HG02885 (cell line): Measurements from ENCODE around the gene DGKQ.

Experiments used
- ATAC-seq: cut with Tn5 transposase; IDR thresholded peaks from one replicate; pipeline ENCODE4 v1.9.1; 2021; ENCODE audit warnings: mild to moderate bottlenecking; ENCODE audit not compliant: unreplicated experiment, poor library complexity

DGKQ gene

DNA sequence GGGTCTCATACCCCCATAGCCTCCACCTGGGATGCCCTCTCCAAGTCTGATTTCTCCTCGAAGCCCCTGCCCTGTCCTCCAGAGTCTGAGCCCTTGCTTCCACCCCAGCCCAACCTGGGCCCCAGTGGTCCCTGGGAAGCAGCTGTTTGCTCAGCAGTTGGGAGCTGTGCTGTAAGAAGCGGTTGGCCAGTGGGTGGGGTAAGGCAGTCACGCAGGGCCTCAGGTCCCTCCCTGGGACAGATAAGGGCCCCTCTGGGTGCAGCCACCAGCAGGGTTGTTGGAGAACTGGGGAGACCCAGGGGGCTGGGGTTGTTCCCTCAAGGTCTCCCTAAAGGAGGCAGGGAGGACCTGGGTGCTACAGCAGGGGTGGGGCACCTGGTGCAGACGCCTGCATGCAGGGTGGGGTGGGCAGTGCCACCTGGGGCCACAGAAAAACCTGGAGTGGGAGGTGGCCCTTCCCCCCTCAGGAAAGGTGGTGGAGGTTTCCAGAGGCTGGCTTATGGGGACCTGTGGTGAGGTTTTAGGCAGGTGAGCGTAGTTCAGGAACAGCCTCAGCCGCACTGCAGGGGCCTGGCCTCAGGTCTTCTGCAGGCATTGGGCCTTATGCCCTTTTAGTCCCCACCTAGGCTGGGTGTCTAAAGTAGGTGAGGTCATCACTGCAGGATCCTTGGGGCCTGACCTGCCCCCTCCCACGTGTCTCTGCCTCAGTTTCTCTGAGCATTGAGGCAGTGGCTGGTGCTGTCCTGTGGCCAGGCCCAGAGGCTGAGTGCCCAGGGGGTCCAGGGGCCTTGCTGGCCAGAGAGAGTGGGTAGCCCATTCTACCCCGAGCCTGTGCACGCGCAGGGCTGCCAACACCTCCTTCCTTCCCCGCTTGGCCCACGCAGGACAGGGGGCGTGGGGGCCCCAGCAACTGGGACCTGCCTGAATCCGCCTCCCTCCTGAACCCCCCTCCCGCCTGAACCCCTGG, 22.9 kb upstream of the DGKQ start:
- no peak for ATAC-seq

DNA sequence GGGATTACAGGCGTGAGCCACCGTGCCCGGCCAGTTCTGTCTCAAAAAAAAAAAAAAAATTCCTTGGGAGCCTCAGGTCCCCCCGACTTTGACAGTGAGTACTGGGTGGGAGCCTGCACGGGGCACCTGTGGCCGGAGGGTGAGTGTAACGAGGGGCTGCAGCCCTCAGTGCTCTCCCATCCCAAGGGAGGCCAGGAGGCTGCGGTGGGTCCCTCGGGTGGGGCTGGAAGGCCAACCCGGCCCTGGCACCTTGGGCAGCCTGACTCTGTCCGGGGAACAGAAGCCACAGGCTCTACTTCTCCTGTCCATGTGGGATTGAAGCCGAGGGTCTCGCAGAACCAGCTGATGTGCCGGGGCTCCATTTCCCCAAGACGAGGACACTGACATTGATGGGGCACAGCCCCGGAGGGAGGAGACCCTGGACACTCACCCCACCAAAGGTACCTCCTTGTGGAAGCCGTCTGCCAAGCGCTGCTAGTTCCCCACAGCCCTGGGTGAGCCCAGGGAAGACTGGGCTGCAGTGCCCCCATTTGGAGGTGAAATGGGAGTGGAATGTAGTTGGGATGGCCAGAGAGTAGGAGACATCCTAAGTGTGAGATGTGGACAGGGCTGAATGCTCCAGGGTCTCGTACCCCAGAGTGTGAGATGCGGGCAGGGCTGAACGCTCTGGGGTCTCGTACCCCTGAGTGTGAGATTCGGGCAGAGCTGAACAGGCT, 22.1 kb upstream of the DGKQ start:
- no peak for ATAC-seq

DNA sequence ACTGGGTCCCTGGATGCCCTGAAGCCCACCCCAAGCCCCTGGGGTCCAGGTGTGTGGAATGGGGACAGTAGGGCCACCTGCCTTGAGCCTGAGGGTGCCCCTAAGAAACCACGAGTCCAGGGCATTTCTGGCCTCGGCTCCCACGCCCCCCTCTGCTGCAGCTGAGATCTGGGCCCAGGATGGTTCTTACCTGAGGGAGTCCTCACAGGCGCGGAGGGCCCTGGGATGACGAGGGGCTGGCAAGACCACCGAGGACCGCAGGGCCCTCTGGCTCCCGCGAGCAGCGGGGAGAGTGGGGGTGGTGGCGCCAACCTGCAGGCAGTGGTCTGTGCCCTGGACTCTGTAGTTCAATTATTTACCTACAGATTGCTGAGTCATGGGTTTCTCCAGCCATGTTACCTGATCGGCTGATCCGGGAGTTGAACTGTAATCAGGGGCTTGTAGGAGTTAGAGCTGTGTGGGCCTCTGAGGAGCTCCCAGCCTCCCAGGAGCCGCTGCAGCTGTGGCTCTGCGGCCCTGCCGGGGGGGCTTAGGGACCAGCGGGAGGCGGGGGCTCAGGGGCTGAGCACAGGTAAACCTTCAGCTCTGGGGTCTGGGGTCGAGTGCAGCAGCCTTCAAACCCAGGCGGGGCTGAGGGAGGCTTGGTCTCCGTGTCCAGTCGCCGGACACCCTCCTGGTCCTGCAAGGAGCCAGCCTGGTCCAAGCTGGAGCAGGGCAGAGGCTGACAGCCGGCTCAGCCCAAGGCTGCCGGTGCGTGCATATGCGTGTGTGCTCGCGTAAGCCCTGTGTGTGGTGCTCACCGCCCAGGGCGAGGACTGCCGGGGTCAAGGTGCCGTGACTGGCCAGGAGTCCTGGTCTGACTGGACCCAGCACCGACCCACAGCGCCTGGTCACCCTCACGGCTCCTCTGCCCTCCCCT, 20.0 kb upstream of the DGKQ start, which contains the start of gene SLC26A1:
Gene SLC26A1, minus strand, starts transcription at position 294 of the 919 bp plus-strand sequence. CDS start 1,701 bp downstream, outside the sequence.
- no peak for ATAC-seq

DNA sequence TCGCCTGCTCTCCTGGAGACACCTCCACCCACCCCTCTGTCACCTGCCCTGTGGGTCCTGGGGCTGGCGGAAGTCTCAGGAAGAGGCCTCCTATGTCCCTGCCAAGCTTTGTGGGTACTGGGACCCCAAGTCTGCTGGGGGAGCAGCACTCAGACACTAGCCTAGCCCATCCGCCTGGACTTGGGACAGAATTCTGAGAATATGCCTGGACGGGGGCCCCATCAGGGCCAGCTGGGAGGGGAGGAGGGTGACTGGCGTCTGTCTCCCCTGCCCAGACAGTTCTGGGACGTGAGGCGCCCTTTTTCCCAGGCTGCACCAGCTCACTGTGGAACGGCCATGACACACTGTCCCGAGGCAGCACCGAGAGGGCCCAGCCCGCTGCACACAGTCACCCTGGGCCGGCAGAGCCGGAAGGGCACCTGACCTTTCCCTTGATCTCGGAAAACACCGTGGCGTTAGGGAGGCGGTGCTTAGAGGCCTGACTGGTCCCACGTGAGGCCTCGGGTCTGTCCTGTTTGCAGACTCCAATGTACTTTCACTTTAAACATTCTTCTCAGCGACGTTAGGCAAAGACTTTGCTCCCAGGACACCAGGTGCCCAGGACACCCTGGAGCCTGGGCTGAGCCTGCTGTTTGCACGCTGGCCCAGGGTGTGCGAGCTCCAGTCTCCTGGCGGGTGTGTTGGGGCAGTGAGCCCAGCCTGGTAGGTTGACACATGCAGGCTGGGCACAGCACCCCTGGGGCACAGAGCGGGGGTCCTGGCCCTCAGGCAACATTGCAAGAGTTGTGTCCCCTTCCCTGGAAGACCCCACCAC, 19.1 kb upstream of the DGKQ start:
- ATAC-seq, result no peak

DNA sequence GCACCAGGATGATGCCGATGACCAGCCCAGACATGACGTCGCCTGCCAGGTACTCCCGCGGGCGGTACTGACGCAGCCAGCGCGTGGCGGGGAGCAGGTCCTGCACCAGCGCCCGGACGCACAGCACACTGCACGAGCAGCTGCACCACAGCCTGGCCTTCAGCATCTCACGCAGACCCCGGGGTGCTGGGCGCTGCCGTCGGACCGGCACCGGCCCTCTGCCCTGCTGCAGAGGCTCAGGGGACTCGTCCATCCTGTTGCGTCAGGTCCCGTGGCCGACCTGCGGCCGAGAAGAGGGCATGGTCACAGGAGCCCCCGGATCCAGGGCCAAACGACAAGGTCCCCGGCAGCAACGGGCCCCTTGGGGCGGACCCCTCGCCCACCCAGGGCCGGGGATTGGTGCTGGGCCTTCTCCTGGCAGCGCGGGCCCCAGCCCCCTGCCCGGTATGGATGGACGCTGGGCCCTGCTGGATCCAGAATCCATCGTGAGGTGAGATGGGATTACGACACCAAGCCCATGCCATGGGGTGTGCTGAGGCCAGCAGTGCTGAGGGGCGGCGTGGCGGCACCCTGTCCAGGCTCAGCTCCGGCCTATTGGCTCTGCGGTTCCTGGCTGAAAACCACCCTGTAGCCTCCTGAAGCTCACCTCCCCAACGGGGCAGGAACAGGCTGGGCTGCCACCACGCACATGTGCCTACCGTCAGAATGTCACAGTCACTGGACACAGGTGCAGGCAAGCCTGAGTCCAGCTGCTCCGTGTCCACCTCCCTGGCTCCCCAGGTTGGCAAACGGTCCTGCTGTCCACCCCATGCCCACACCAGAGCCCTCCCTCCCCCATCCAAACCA, 18.3 kb upstream of the DGKQ start:
- ATAC-seq, result no peak

DNA sequence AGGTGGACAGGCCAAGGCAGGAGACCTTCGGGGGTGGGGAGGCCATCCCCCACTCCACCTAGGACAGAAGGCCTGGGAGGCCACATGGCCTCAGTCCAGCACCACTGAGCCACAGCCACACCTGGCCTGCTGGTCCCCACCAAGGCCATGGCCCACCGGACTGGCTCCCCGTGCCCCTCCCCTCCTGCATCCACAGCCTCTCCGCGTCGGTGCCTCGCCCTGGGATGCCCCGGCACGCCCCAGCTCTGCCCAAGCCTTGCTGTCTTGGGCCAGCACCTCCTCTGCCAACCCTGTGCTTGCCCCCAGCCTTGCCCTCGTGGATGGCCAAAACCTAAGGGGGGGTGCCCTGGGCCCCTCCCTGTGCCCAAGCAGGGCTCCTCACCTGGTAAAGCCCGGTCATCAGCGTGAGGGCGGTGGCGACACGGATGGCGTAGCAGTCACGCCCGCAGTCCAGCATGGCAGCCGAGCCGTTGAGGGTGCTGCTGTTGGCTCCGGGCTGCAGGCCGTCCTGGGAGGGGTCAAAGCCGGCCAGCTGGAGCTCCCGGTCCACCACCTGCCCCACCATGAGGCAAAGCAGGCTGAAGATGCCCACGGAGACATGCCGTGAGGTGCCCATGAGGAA, 17.5 kb upstream of the DGKQ start:
- ATAC-seq, result no peak

DNA sequence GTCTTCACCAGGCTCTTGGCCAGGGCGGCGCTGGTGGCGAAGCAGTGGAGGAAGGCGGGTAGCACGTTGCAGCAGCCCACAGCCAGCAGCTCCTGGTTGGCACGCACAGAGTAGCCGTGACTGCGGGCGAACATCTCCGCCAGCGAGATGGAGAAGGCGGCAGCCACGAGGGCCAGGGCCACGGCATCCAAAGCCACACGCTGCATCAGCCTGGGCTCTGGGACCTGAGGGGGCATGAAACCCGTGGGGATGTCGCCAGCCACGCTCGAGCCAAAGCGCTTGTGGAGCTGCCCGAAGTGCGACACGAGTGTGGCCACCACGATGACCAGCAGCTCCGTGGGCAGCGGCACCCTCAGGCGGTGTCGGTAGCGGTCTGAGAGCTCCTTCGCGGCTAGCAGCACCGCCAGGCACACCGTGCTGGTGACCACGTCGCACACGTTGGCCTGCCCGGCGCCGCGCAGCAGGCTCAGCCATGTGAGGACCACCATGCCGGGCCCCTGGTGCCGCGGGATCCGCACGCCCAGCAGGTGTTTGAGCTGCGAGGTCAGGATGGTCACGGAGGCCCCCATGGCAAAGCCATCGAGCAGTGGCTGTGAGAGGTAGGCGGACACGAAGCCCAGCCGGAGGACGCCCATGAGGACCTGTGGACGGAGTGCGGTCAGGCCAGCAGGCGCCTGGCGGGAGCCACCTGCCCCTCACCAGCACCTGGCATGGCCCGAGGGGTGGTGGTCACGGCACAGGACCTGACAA, 16.5 kb upstream of the DGKQ start:
- no peak for ATAC-seq

DNA sequence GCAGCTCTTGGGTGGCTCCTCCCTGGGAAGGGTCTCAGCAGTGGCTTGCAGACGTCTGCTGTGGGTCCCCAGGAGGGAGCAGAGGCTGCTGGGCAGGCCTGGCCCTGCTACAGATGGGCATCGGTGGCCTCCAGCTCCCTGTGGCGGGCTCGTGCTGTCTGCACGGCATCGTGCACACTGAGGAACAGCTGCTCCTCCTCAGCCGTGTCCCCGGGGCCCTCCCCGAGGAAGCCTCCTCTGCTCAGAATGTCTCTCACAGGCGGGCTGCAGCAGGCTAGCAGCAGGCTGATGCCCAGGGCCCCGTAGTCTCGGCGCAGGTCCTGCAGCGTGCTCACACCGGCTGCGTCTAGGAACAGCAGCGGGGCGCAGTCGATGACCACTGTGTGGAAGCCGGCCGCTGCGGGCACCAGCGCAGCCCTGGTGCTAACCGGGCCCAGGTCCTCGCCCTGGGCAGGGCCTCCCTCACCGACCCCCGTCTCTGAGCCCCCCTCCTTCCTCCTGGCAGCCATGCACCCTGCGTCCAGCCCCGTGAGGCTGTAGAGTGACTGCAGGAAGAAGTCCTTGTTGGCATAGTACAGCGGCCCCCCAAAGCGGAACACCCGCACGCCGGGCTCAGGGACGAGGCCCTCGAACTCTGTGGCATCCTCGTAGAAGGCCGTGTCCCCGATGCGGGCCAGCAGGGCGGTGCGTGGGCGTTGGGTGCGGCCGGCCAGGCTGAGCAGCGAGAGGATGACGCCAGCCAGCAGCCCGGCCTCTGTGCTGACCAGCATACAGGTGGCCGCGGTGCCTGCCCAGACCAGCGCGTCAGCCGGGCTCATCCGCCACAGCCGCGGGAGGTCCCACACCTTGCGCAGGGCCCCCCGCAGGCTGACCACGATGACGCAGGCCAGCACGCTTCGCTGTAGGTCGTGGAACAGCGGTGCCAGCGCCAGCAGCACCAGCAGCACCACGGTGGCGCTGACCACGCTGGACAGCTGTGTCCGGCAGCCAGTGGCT, 15.7 kb upstream of the DGKQ start:
- ATAC-seq, result no peak

DNA sequence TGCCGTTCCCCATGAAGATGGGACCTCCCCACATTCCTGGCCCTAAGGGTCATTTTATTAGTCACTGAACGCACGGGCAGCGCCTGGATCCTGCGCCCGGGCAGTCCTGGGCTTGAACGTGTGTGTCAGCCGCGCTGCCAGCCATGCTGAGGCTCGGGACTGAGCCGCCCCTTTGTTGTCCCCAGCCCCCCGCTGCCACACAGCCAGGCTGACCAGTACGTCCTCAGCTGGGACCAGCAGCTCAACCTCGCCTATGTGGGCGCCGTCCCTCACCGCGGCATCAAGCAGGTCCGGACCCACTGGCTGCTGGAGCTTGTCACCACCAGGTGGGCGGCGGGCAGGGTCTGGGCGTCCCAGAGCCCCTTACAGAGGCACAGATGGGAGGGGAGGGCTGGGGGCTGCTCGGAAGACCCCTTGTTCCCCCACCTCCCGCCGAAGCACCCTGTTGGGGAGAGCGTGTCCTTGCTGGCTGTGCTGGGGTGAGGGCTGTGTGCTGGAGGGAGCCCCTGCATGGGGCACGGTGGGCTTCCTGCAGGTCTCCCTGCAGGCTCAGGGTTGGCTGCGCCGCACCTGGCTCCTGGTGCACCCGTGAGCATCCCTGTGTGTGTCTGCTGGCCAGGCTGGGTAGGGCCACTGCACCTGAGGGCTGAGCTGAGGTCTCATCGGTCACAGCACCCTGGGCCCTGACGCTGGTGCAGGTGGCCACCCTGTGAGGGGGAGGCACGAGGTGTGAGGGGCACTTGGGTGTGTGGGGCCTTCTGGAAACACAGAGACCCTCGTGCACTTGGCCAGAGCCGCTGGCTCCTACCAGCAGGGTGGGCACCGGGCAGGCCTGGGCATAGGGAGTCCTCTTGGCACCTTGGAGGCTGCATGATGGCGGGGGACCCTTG, 14.5 kb upstream of the DGKQ start:
- ATAC-seq, result no peak

DNA sequence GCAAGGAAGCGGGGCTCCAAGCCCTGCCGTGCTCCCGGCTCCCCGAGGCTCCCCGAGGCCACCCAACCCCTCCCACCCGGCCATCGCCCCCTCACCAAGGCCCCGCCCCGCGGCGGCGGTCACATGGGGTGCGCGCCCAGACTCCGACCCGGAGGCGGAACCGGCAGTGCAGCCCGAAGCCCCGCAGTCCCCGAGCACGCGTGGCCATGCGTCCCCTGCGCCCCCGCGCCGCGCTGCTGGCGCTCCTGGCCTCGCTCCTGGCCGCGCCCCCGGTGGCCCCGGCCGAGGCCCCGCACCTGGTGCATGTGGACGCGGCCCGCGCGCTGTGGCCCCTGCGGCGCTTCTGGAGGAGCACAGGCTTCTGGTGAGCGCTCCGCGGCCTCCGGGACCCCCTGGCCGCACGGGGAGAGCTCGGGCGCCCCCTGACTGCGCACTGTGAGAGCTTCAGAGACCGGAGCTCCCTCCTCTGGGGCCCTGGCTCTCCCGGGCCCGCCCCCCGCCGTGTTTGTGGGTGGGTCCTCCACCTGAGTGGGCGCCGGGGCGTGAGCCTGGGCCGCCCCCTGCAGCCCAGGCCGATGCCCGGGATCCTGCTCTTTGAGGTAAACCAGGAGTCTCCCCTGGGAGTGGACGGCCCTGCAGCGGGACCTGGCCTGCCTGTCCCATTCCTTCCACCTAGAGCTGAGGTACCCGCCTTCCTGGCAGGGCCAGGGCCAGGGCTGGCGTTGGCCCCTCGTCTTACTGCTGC, 13.7 kb upstream of the DGKQ start, which contains the start of gene IDUA:
Gene IDUA, plus strand, starts transcription at position 166 of the 745 bp plus-strand sequence. Its CDS starts 41 bp downstream, at position 207.
- ATAC-seq, result peak; percentile 87

DNA sequence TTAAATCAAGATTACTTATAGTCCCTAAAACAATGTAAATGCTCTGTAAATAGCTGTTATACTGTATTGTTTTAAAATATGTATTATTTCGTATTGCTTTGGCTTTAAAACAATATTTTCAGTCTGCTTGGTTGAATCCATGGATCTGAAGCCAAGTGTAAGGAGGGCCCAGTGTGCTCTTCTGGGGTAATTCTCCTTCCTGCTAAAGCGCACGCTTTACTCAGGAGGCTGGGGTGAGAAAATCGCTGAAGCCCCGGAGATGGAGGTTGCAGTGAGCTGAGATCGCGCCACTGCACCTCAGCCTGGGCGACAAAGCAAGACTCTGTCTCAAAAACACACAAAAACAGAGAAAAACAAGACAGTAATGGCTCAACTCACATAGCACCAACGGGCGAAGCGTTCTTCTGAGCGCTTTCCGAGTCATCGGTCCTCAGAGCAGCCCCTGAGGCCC, 13.1 kb upstream of the DGKQ start:
- peak; percentile 22 for ATAC-seq

DNA sequence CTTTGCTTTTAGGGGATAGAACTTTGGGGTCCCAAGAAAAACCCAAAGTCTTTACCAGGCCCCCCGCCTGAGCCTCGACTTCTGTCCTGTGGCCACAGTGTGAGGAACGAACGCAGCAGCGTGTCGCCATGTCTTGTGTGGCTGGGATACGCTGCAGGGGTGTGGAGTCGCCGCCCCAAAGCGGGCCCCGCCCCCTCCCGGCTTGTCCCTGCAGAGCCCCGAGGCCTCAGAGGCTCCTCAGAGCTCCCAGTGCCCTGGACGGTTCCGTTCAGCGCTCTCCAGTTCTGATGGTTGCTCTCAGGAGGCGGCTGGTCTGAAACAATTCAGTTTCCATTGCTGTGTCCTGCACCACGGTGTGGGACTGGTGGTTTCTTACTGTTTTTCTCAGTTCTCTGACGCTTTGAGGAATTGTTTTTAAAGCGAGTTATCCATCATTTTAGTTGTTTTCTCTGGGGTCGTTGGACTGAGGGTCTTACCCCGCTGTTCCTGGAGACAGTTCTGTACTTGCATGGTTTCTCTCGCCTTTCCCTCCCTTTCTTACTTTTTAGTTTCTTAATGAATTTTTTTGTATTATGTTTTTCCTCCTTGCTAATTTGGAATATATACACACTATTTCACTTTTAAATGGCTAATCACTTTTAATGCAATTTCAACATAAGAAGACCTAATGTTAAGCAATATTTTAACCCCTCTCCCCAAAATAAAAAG, 11.9 kb upstream of the DGKQ start:
- no peak for ATAC-seq

DNA sequence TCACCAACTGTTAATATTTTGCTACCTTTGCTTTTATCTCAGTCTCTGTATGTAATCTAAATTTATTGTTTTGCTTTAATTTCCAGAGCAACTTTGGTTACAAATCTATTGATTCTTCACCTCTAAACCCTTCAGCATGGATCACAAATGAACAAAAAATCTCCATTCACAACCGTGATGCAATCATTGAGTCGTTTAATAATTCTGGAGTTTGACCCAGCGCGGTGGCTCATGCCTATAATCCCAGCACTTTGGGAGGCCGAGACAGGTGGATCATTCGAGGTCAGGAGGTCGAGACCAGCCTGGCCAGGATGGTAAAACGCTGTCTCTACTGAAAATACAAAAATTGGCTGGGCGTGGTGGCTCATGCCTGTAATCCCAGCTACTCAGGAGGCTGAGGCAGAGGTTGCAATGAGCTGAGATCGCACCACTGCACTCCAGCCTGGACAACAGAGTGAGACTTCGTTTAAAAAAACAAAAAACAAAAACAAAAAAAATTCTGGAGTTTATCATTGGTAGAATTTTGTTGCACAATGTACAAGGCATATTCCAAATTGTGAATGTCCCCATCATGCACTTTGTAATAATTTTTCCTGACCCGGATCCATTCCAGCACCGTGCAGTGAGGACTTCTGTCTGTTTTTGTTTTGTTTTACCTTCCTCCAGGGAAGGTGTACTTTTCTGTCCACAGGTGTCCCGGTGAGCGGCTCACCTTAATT, 11.1 kb upstream of the DGKQ start:
- no peak for ATAC-seq
